ENCODE data around the gene BCCIP. TPM values are rescaled to one million over a fixed set of nuclear protein-coding genes. Genes with fewer than 3 reads are reported as not detected.

The BCCIP gene
- total RNA-seq, 6 donors from 2014 or later: 13.7 to 53.8 (median 35.2) TPM

GRCh38 chr10:125782054-125782453 is 41.3 kb upstream of the BCCIP start:
- peaks cover 0 to 1% (median 0%) of the 10 kb centered on the region in 4 donors for H3K36me3 ChIP-seq
- 80% methylated on average over 11 of the region's 11 CpGs for WGBS, 2 donors

GRCh38 chr10:125782616-125783015 is 40.7 kb upstream of the BCCIP start:
- DNase-seq (no peak), ATAC-seq (ENCODE audit: low FRiP score in 2 of 2) (no peak)
- H3K27ac ChIP-seq: no peak overlapping the region
- H3K27me3 ChIP-seq: no peaks in the 10 kb centered on the region
- no peaks in the 10 kb centered on the region for H3K9me3 ChIP-seq
- 86 to 93% methylated on average over 5 to 11 of the region's 11 CpGs for WGBS, 2 donors
- no peak overlapping the region for H3K4me3 ChIP-seq
- H3K4me1 ChIP-seq: no peaks in the 10 kb centered on the region
- H3K36me3 ChIP-seq: peaks cover 0 to 7% (median 0%) of the 10 kb centered on the region in 4 donors
- TF ChIP-seq EP300 (IDR thresholded peaks at IDR 0.05): no peak
- TF ChIP-seq POLR2AphosphoS5 (IDR thresholded peaks at IDR 0.05): no peak
- TF ChIP-seq CTCF (IDR thresholded peaks at IDR 0.05): no peak
- no peak for TF ChIP-seq POLR2A (IDR thresholded peaks at IDR 0.05)

More at GRCh38 chr10:125782054-125782453, 41.3 kb upstream of the BCCIP start:
- Histone ChIP-seq H3K4me3 (no peak overlapping the region), H3K27me3 (no peaks in the 10 kb centered on the region), H3K4me1 (no peaks in the 10 kb centered on the region), H3K9me3 (no peaks in the 10 kb centered on the region), H3K27ac (no peak overlapping the region)
- no peak for DNase-seq
- no peak for ATAC-seq (ENCODE audit: low FRiP score in 2 of 2)
- TF ChIP-seq CTCF (IDR thresholded peaks at IDR 0.05) (no peak), POLR2A (IDR thresholded peaks at IDR 0.05) (no peak), EP300 (IDR thresholded peaks at IDR 0.05) (no peak), POLR2AphosphoS5 (IDR thresholded peaks at IDR 0.05) (no peak)

- no peak for TF ChIP-seq CTCF (IDR thresholded peaks at IDR 0.05)
- no peak for TF ChIP-seq POLR2A (IDR thresholded peaks at IDR 0.05)
- TF ChIP-seq EP300 (IDR thresholded peaks at IDR 0.05): no peak
- no peak for TF ChIP-seq POLR2AphosphoS5 (IDR thresholded peaks at IDR 0.05)
- Histone ChIP-seq H3K4me3 (no peak overlapping the region), H3K27ac (no peak overlapping the region), H3K9me3 (no peaks in the 10 kb centered on the region), H3K27me3 (no peaks in the 10 kb centered on the region), H3K36me3 (peaks cover 0 to 11% (median under 1%) of the 10 kb centered on the region in 4 donors), H3K4me1 (no peaks in the 10 kb centered on the region)
- WGBS, 2 donors: 91 to 96% methylated on average over 6 to 7 of the region's 7 CpGs
- ATAC-seq (ENCODE audit: low FRiP score in 2 of 2) (no peak), DNase-seq (no peak)
These were observed 39.9 kb upstream of the BCCIP start for GRCh38 chr10:125783408-125783807.

GRCh38 chr10:125783957-125784356 is 39.4 kb upstream of the BCCIP start:
- DNase-seq (no peak), ATAC-seq (ENCODE audit: low FRiP score in 2 of 2) (no peak)
- no peak overlapping the region for H3K4me3 ChIP-seq
- 70 to 73% methylated on average over 6 of the region's 6 CpGs for WGBS, 2 donors
- no peaks in the 10 kb centered on the region for H3K9me3 ChIP-seq
- peaks cover 0 to 17% (median 3%) of the 10 kb centered on the region in 4 donors for H3K36me3 ChIP-seq
- H3K27ac ChIP-seq: no peak overlapping the region
- TF ChIP-seq POLR2A (IDR thresholded peaks at IDR 0.05) (no peak), POLR2AphosphoS5 (IDR thresholded peaks at IDR 0.05) (no peak), CTCF (IDR thresholded peaks at IDR 0.05) (no peak), EP300 (IDR thresholded peaks at IDR 0.05) (no peak)
- no peaks in the 10 kb centered on the region for H3K4me1 ChIP-seq
- H3K27me3 ChIP-seq: no peaks in the 10 kb centered on the region

GRCh38 chr10:125785791-125786190 is 37.6 kb upstream of the BCCIP start:
- no peak overlapping the region for H3K4me3 ChIP-seq
- no peak overlapping the region for H3K27ac ChIP-seq
- H3K36me3 ChIP-seq: peaks cover 0 to 24% (median 7%) of the 10 kb centered on the region in 4 donors
- no peaks in the 10 kb centered on the region for H3K9me3 ChIP-seq
- no peak for TF ChIP-seq EP300 (IDR thresholded peaks at IDR 0.05)
- TF ChIP-seq POLR2A (IDR thresholded peaks at IDR 0.05): no peak
- no peak for TF ChIP-seq POLR2AphosphoS5 (IDR thresholded peaks at IDR 0.05)
- TF ChIP-seq CTCF (IDR thresholded peaks at IDR 0.05): no peak
- no peaks in the 10 kb centered on the region for H3K4me1 ChIP-seq
- no peak for DNase-seq
- no peak for ATAC-seq (ENCODE audit: low FRiP score in 2 of 2)
- 72 to 84% methylated on average over 4 to 9 of the region's 9 CpGs for WGBS, 2 donors
- no peaks in the 10 kb centered on the region for H3K27me3 ChIP-seq
